NCI-H1930 (cell line): ENCODE measurements around the gene VPS54.
"Not testable (repeated sequence)": the region's sequence is repeated elsewhere in the genome, so short reads cannot be mapped to it uniquely, and the experiment has no call there.

Experiments
- DNase-seq, 2 experiments: peaks; one replicate each; lab custom pipeline; 2025; lab: John Stamatoyannopoulos, UW

VPS54 gene

GRCh38 chr2:63994329-63995070, 24.7 kb downstream of the VPS54 start:
- not testable (repeated sequence) for DNase-seq

- DNase-seq = no peak
Measured at GRCh38 chr2:63993871-63994270, 25.4 kb downstream of the VPS54 start.

- DNase-seq = not testable (repeated sequence)
Measured at GRCh38 chr2:63993130-63993584, 26.1 kb downstream of the VPS54 start.

- no peak for DNase-seq
Measured at GRCh38 chr2:63992061-63992685, 27.1 kb downstream of the VPS54 start.

GRCh38 chr2:63991173-63991999, 27.8 kb downstream of the VPS54 start:
- DNase-seq = not testable (repeated sequence)

- no peak for DNase-seq
Measured at GRCh38 chr2:63990072-63990471, 29.2 kb downstream of the VPS54 start.

GRCh38 chr2:63988842-63989436, 30.3 kb downstream of the VPS54 start:
- DNase-seq = not testable (repeated sequence)

GRCh38 chr2:63984606-63985359, 34.4 kb downstream of the VPS54 start:
- DNase-seq = no peak

- DNase-seq = no peak
Measured at GRCh38 chr2:63983986-63984605, 35.1 kb downstream of the VPS54 start.

GRCh38 chr2:63982335-63982734, 36.9 kb downstream of the VPS54 start:
- DNase-seq = no peak

- no peak for DNase-seq
Measured at GRCh38 chr2:63981702-63982103, 37.5 kb downstream of the VPS54 start.

- no peak for DNase-seq
Measured at GRCh38 chr2:63980794-63981193, 38.4 kb downstream of the VPS54 start.

- no peak for DNase-seq
Measured at GRCh38 chr2:63977904-63978303, 41.3 kb downstream of the VPS54 start.

- no peak for DNase-seq
Measured at GRCh38 chr2:63976125-63976510, 43.1 kb downstream of the VPS54 start.

GRCh38 chr2:63975437-63976124, 43.6 kb downstream of the VPS54 start:
- no peak for DNase-seq

- DNase-seq = not testable (repeated sequence)
Measured at GRCh38 chr2:63975036-63975435, 44.2 kb downstream of the VPS54 start.

- no peak for DNase-seq
Measured at GRCh38 chr2:63962186-63962585, 57.0 kb downstream of the VPS54 start.

GRCh38 chr2:63950414-63950813, 68.8 kb downstream of the VPS54 start:
- DNase-seq = no peak

GRCh38 chr2:63942788-63943187, 76.4 kb downstream of the VPS54 start:
- no peak for DNase-seq

- not testable (repeated sequence) for DNase-seq
Measured at GRCh38 chr2:63932104-63932503, 87.1 kb downstream of the VPS54 start.
